ENCODE data around the gene C11orf68. TPM values are rescaled to one million over a fixed set of nuclear protein-coding genes. Genes with fewer than 3 reads are reported as not detected.

The C11orf68 gene
- total RNA-seq, 1 experiment from 2014 or later: 31.9 TPM

DNA sequence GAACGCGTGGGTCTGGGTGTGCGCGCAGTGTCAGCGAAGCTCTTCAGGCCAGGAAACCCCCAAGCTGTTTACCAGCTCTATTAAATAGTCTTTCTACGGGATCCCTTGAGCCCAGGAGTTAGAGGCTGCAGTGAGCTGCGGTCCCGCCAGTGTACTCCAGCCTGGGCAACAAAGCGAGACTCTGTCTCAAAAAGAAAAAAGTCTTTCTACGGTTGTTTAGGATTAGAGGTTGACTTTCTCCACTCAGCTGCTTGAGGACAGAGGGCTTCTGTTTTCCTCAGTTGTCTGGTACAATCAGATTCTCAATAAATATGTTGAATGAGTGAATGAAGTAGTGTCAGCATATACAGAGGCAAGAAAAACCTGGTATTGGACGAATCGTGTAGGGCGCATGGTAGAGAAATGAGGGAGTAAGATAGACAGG, 43.3 kb upstream of the C11orf68 start:
- H3K36me3 Mint-ChIP-seq: peaks cover 30% of the 10 kb centered on the region
- DNase-seq (ENCODE audit: low spot score) (no peak), ATAC-seq (no peak)
- H3K27me3 Mint-ChIP-seq (ENCODE audit: low read depth): peaks cover 3% of the 10 kb centered on the region; the same call in 1 of the 2 replicates
- TF ChIP-seq ZNF512 (CRISPR knock-in tag; IDR thresholded peaks at IDR 0.05; ENCODE audit: borderline replicate concordance) (no peak), KAT7 (CRISPR knock-in tag; IDR thresholded peaks at IDR 0.05; ENCODE audit: borderline replicate concordance) (no peak), CREB1 (CRISPR knock-in tag; IDR thresholded peaks at IDR 0.05) (no peak), PREB (CRISPR knock-in tag; IDR thresholded peaks at IDR 0.05; ENCODE audit: borderline replicate concordance) (no peak)
- peak overlapping the region; percentile 70 for H3K27ac Mint-ChIP-seq
- H3K4me1 Mint-ChIP-seq: peaks cover 21% of the 10 kb centered on the region
- H3K4me3 Mint-ChIP-seq: peak overlapping the region; percentile 91
- ChIA-PET CTCF (interaction anchor here (0.6 to 0.8 kb wide), 2 partner anchors 30 to 74 kb away, joined by 3 read pairs; partner anchors contain the start of gene FIBP), POLR2A (no interaction called here)
- H3K9me3 Mint-ChIP-seq: no peaks in the 10 kb centered on the region

GRCh38 chr11:65961267-65962140, 42.6 kb upstream of the C11orf68 start, which contains the start of gene SART1:
TSS of gene SART1 (plus strand) at chr11:65961734. CDS start at chr11:65961781, 47 bp downstream.
- Mint-ChIP-seq H3K27me3 (ENCODE audit: low read depth) (peaks cover 3% of the 10 kb centered on the region; the same call in 1 of the 2 replicates), H3K4me3 (peak within 1 kb of the TSS; percentile 91), H3K36me3 (peaks cover 24% of the 10 kb centered on the region), H3K9me3 (no peaks in the 10 kb centered on the region), H3K27ac (peak within 1 kb of the TSS; percentile 98), H3K4me1 (peaks cover 21% of the 10 kb centered on the region)
- peak; percentile 90 for ATAC-seq
- DNase-seq (ENCODE audit: low spot score): peak; percentile 96
- CTCF ChIA-PET: interaction anchor here (0.8 to 1.1 kb wide), 2 partner anchors 29 to 84 kb away, joined by 3 read pairs; no protein-coding TSS in a partner anchor
- POLR2A ChIA-PET: interaction anchor here (1.1 kb wide), 1 partner anchor 16 kb away, joined by 3 read pairs; the partner anchor contains the start of gene TSGA10IP
- TF ChIP-seq TEAD1 (CRISPR knock-in tag; IDR thresholded peaks at IDR 0.05) (0 out of 2 replicates have a peak, but pooled peaks have one; percentile 43), CBFB (CRISPR knock-in tag; IDR thresholded peaks at IDR 0.05; ENCODE audit: low read depth) (no peak), ETV6 (CRISPR knock-in tag; IDR thresholded peaks at IDR 0.05) (peak; percentile 60; the same call in 1 of the 2 replicates), NR2C2 (CRISPR knock-in tag; IDR thresholded peaks at IDR 0.05) (peak; percentile 95), KAT7 (CRISPR knock-in tag; IDR thresholded peaks at IDR 0.05; ENCODE audit: borderline replicate concordance) (0 out of 2 replicates have a peak, but pooled peaks have one; percentile 88), HMGXB4 (CRISPR knock-in tag; IDR thresholded peaks at IDR 0.05) (peak; percentile 84), ZBTB21 (CRISPR knock-in tag; IDR thresholded peaks at IDR 0.05; ENCODE audit: borderline replicate concordance) (no peak), E2F5 (CRISPR knock-in tag; IDR thresholded peaks at IDR 0.05) (peak; percentile 73), ZNF219 (CRISPR knock-in tag; IDR thresholded peaks at IDR 0.05; ENCODE audit: borderline replicate concordance) (no peak), MLX (CRISPR knock-in tag; IDR thresholded peaks at IDR 0.05) (0 out of 2 replicates have a peak, but pooled peaks have one; percentile 42), GABPB1 (CRISPR knock-in tag; IDR thresholded peaks at IDR 0.05) (peak; percentile 82)
- TF ChIP-seq, protein P1, sequence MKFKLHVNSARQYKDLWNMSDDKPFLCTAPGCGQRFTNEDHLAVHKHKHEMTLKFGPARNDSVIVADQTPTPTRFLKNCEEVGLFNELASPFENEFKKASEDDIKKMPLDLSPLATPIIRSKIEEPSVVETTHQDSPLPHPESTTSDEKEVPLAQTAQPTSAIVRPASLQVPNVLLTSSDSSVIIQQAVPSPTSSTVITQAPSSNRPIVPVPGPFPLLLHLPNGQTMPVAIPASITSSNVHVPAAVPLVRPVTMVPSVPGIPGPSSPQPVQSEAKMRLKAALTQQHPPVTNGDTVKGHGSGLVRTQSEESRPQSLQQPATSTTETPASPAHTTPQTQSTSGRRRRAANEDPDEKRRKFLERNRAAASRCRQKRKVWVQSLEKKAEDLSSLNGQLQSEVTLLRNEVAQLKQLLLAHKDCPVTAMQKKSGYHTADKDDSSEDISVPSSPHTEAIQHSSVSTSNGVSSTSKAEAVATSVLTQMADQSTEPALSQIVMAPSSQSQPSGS (CRISPR knock-in tag; IDR thresholded peaks at IDR 0.05; ENCODE audit: borderline replicate concordance, low read depth): no peak
- TF ChIP-seq, protein P2, sequence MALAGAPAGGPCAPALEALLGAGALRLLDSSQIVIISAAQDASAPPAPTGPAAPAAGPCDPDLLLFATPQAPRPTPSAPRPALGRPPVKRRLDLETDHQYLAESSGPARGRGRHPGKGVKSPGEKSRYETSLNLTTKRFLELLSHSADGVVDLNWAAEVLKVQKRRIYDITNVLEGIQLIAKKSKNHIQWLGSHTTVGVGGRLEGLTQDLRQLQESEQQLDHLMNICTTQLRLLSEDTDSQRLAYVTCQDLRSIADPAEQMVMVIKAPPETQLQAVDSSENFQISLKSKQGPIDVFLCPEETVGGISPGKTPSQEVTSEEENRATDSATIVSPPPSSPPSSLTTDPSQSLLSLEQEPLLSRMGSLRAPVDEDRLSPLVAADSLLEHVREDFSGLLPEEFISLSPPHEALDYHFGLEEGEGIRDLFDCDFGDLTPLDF (CRISPR knock-in tag; IDR thresholded peaks at IDR 0.05): 0 out of 2 replicates have a peak, but pooled peaks have one; percentile 50
- TF ChIP-seq, protein P3, sequence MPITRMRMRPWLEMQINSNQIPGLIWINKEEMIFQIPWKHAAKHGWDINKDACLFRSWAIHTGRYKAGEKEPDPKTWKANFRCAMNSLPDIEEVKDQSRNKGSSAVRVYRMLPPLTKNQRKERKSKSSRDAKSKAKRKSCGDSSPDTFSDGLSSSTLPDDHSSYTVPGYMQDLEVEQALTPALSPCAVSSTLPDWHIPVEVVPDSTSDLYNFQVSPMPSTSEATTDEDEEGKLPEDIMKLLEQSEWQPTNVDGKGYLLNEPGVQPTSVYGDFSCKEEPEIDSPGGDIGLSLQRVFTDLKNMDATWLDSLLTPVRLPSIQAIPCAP (CRISPR knock-in tag; IDR thresholded peaks at IDR 0.05): no peak
- TF ChIP-seq, protein P4, sequence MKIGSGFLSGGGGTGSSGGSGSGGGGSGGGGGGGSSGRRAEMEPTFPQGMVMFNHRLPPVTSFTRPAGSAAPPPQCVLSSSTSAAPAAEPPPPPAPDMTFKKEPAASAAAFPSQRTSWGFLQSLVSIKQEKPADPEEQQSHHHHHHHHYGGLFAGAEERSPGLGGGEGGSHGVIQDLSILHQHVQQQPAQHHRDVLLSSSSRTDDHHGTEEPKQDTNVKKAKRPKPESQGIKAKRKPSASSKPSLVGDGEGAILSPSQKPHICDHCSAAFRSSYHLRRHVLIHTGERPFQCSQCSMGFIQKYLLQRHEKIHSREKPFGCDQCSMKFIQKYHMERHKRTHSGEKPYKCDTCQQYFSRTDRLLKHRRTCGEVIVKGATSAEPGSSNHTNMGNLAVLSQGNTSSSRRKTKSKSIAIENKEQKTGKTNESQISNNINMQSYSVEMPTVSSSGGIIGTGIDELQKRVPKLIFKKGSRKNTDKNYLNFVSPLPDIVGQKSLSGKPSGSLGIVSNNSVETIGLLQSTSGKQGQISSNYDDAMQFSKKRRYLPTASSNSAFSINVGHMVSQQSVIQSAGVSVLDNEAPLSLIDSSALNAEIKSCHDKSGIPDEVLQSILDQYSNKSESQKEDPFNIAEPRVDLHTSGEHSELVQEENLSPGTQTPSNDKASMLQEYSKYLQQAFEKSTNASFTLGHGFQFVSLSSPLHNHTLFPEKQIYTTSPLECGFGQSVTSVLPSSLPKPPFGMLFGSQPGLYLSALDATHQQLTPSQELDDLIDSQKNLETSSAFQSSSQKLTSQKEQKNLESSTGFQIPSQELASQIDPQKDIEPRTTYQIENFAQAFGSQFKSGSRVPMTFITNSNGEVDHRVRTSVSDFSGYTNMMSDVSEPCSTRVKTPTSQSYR (CRISPR knock-in tag; IDR thresholded peaks at IDR 0.05): no peak
